Adrenal gland (tissue), 12 donors: ENCODE measurements around the gene AHDC1. TPM values are rescaled to one million over a fixed set of nuclear protein-coding genes. Genes with fewer than 3 reads are reported as not detected.

Experiments used
- DNase-seq, 7 donors: peaks; one replicate each; pipeline ENCODE4 v3.0.0-alpha.2; 2019 to 2020
- H3K27ac ChIP-seq, 5 donors: fragments of 200-600 bp; sonication (generic) in 4 of 5; 1 replicate in 3 of 5; 2 replicates in 2 of 5; pipeline versions ENCODE4 v1.5.1 to v1.8.0; 2016 to 2020; ENCODE audit warnings: mild to moderate bottlenecking in 1 of 5
- H3K27me3 ChIP-seq: fragments of 200-600 bp; 2 replicates; pipeline ENCODE4 v1.8.0; 2021
- H3K36me3 ChIP-seq, 2 donors: fragments of 200-600 bp; replicated peaks in 1 of 2; 1 replicate in 1 of 2; 2 replicates in 1 of 2; pipeline versions ENCODE4 v1.5.1 to v1.8.0; 2018 to 2022
- H3K4me1 ChIP-seq, 2 donors: fragments of 200-600 bp; replicated peaks in 1 of 2; 1 replicate in 1 of 2; 2 replicates in 1 of 2; pipeline versions ENCODE4 v1.5.1 to v1.8.0; 2018 to 2021
- H3K4me3 ChIP-seq, 4 donors: fragments of 200-600 bp; sonication (generic) in 3 of 4; one replicate each; pipeline ENCODE4 v1.5.1; 2016 to 2018
- H3K9me3 ChIP-seq, 3 donors: fragments of 200-600 bp; sonication (generic) in 1 of 3; replicated peaks in 1 of 3; 1 replicate in 2 of 3; 2 replicates in 1 of 3; pipeline versions ENCODE4 v1.5.1 to v1.8.0; 2016 to 2021
- CTCF ChIP-seq, 6 experiments: fragments of 450-650 bp in 4 of 6; fragments of 200-600 bp in 2 of 6; sonication (generic) in 1 of 6; IDR thresholded peaks; 1 replicate in 5 of 6; 2 replicates in 1 of 6; pipeline versions ENCODE4 v1.5.1 to v1.8.0; 2016 to 2021; ENCODE audit warnings: antibody characterized with exemption in 6 of 6, mild to moderate bottlenecking in 2 of 6, moderate library complexity in 1 of 6
- POLR2A ChIP-seq, 2 donors: fragments of 450-650 bp; IDR thresholded peaks; one replicate each; pipeline ENCODE4 v1.6.1; 2017; ENCODE audit warnings: antibody characterized with exemption in 2 of 2, mild to moderate bottlenecking in 2 of 2, moderate library complexity in 1 of 2
- WGBS, 4 donors: extraction: QIAGEN DNeasy Blood & Tissue Kit in 2 of 4; methylation state at CpG; one replicate each; pipeline versions ENCODE4 v1.1.5 to v1.1.7; 2013 to 2017; 5-methylcytosine and 5-hydroxymethylcytosine counted together
- intact Hi-C, 2 donors: fragments of 100-400 bp; cut with DNase I; formaldehyde crosslinking; loops; one replicate each; pipeline versions ENCODE4 v1.14.1 to v1.15.0; 2022 to 2023
- polyA plus RNA-seq, 3 donors: library from polyadenylated mRNA; stranded (reverse); fragments of 200-250 nt in 2 of 3; fragments of 350-450 nt in 1 of 3; fragmentation: Illumina TruSeq in 1 of 3; extraction: RNeasy Lipid Tissue Mini Kit (QIAGEN cat#74804) in 1 of 3; gene quantifications; one replicate each; pipeline ENCODE4 v1.2.3, GENCODE V29; 2013 to 2014
- total RNA-seq, 9 donors: library from RNA; depleted of rRNA in 4 of 9; stranded (reverse); fragments of >200 nt in 4 of 9; fragments of 120-200 nt in 1 of 9; fragmentation: NEBNext Ultra II Directional in 1 of 9; extraction: Animal tissue kit (Norgen Biotek cat#: 25700) in 1 of 9; gene quantifications; one replicate each; pipeline versions ENCODE4 v1.1.0 to v1.2.4, GENCODE V29; 2013 to 2023
- donor health status: healthy with polysubstance abuse.
- donor health status: Bipolar disorder and iron deficiency.
- donor health status: DM: yes; HTN: yes; CAD: no.
- donor health status: DM: no; HTN: no; CAD: no.
- donor health status: DM: no; HTN: no; CAD: no.
- donor health status: DM: yes; HTN: yes; CAD: no.

AHDC1 gene
- total and polyA plus RNA-seq, 12 donors, result 10.4 to 111 (median 61.3) TPM

DNA sequence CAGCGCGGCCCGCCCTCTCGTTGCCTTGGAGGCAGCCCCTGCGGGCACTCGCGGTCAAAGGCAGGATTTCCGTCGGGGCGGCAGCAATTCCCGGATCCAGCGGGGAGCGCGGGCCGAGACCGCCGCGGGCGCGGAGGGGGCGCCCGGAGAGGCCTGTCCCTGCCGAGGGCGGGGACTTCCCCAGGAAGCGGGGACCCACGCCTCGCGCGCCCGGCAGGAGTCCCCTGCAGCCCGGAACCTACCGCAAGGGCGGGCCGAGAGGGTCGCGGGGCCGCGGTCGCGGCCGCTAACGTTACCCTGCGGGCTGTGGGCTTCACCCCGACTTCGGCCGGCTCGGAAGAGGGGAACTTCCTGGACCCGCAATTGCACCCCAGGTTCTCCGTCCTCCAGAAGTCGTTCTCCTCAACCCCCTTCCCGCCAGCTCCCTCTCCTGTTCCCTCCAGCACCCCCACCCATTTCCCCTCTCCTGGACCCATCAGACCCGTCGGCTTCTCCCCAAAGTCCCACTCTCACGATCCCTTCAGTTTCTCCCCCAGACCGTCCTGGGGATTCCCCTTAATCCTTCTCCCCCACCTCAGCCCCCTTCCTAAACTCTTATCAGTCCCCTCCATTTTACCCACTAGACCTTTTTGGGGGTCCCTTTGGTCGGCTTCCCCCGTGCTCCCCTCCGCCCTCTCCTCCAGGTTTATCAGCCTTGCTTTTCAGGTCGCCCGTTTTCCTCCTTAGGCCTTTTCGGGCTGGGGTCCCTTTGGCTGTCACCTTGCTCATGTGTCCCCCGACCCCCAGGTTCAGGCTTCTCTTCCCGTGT is 30.4 kb upstream of the AHDC1 start:
- 12 to 25% (median 18%) methylated on average over 28 to 63 of the region's 63 CpGs for WGBS, 4 donors
- intact Hi-C loops, result no loop called here
- DNase-seq, result peak in 1 of 7 donors; percentile 44
- peak in 1 of 6 experiments; percentile 14 for TF ChIP-seq CTCF (IDR thresholded peaks at IDR 0.05)
- TF ChIP-seq POLR2A (IDR thresholded peaks at IDR 0.05), result no peak
- H3K27me3 ChIP-seq, result peaks cover 5% of the 10 kb centered on the region
- H3K27ac ChIP-seq, result peak overlapping the region in 4 of 5 donors; percentile 42 to 83 (median 51)
- no peaks in the 10 kb centered on the region for H3K9me3 ChIP-seq
- H3K4me1 ChIP-seq, result peaks cover 0 to 20% of the 10 kb centered on the region in 2 donors
- H3K4me3 ChIP-seq, result peak overlapping the region in 2 of 4 donors; percentile 17 to 63
- no peaks in the 10 kb centered on the region for H3K36me3 ChIP-seq

DNA sequence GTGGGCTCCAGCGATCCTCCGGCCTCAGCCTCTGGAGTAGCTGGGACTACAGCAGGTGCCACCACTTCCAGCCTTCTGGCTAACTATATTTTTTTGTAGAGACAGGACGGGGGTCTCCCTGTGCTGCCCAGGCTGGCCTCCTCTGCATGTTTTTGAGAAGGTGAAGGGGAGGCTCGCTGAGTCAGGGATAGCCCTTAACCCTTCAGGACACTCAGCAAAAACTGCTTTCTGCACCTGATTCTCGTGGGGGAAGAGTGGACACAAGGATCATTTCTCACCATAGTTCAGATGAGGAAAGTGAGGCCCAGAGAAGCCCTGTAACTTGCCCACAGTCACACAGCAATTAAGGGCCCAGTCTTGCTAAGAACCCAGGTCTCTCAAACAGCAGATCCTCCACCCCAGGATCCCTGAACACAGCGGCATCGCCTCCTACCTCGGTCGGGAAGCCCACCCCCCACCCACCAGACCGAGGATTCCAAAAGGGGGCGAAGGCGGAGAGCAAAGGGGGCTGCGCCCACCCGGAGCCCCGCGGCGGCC is 29.8 kb upstream of the AHDC1 start:
- DNase-seq, result no peak
- Histone ChIP-seq H3K27me3 (peaks cover 5% of the 10 kb centered on the region), H3K4me1 (peaks cover 0 to 27% of the 10 kb centered on the region in 2 donors), H3K4me3 (peak overlapping the region in 1 of 4 donors; percentile 63), H3K9me3 (no peaks in the 10 kb centered on the region), H3K36me3 (no peaks in the 10 kb centered on the region), H3K27ac (peak overlapping the region in 3 of 5 donors; percentile 24 to 83 (median 32))
- WGBS, 4 donors, result 27 to 83% (median 52%) methylated on average over 3 to 17 of the region's 17 CpGs
- intact Hi-C loops, result no loop called here
- TF ChIP-seq CTCF (IDR thresholded peaks at IDR 0.05) (no peak), POLR2A (IDR thresholded peaks at IDR 0.05) (no peak)

DNA sequence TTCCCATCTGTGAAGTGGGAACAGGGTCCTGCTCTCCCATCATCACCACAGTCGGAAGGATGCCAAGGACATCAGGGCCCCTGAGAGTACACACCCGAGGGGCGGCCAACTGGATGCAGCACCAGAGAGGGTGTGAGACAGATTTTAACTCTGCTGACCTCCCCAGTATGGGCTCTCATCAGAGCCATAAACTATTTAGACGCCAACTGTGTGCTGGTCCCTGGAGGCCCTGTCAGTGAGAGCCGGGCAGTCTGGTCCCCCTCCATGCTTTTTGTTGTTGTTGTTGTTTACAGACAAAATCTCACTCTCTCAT is 29.3 kb upstream of the AHDC1 start:
- peak overlapping the region in 1 of 5 donors; percentile 83 for H3K27ac ChIP-seq
- intact Hi-C loops, result no loop called here
- WGBS, 4 donors, result 77 to 92% (median 82%) methylated on average over 5 of the region's 5 CpGs
- H3K4me3 ChIP-seq, result peak overlapping the region in 1 of 4 donors; percentile 63
- H3K27me3 ChIP-seq, result peaks cover 5% of the 10 kb centered on the region
- no peak for TF ChIP-seq CTCF (IDR thresholded peaks at IDR 0.05)
- no peak for TF ChIP-seq POLR2A (IDR thresholded peaks at IDR 0.05)
- no peak for DNase-seq
- no peaks in the 10 kb centered on the region for H3K36me3 ChIP-seq
- peaks cover 0 to 29% of the 10 kb centered on the region in 2 donors for H3K4me1 ChIP-seq
- H3K9me3 ChIP-seq, result no peaks in the 10 kb centered on the region

GRCh38 chr1:27632387-27633297 is 28.7 kb upstream of the AHDC1 start:
- H3K4me3 ChIP-seq, result peak overlapping the region in 1 of 4 donors; percentile 63
- H3K27ac ChIP-seq, result peak overlapping the region in 2 of 5 donors; percentile 21 to 83
- no peaks in the 10 kb centered on the region for H3K9me3 ChIP-seq
- intact Hi-C loops, result no loop called here
- H3K36me3 ChIP-seq, result no peaks in the 10 kb centered on the region
- peaks cover 5% of the 10 kb centered on the region for H3K27me3 ChIP-seq
- no peak for TF ChIP-seq POLR2A (IDR thresholded peaks at IDR 0.05)
- TF ChIP-seq CTCF (IDR thresholded peaks at IDR 0.05), result no peak
- no peak for DNase-seq
- 67 to 75% (median 68%) methylated on average over 9 to 14 of the region's 14 CpGs for WGBS, 4 donors
- H3K4me1 ChIP-seq, result peaks cover 0 to 29% of the 10 kb centered on the region in 2 donors
